HG03354 (cell line): ENCODE measurements around the gene SLC2A13.
"Not testable (repeated sequence)": the region's sequence is repeated elsewhere in the genome, so short reads cannot be mapped to it uniquely, and the experiment has no call there.

Experiments used
- ATAC-seq: cut with Tn5 transposase; IDR thresholded peaks from one replicate; pipeline ENCODE4 v1.9.1; 2021; ENCODE audit warnings: mild to moderate bottlenecking; ENCODE audit not compliant: unreplicated experiment, poor library complexity, severe bottlenecking

Gene SLC2A13

GRCh38 chr12:39835517-39836489 is 270.1 kb downstream of the SLC2A13 start:
- ATAC-seq, result peak; percentile 80

GRCh38 chr12:39831587-39832315 is 274.1 kb downstream of the SLC2A13 start:
- no peak for ATAC-seq

GRCh38 chr12:39830852-39831520 is 274.9 kb downstream of the SLC2A13 start:
- no peak for ATAC-seq

GRCh38 chr12:39830171-39830570 is 275.7 kb downstream of the SLC2A13 start:
- ATAC-seq, result no peak

- no peak for ATAC-seq
These were observed 281.2 kb downstream of the SLC2A13 start for GRCh38 chr12:39824505-39825212.

GRCh38 chr12:39816671-39817185 is 289.2 kb downstream of the SLC2A13 start:
- ATAC-seq, result no peak

- ATAC-seq, result no peak
These were observed 290.1 kb downstream of the SLC2A13 start for GRCh38 chr12:39815746-39816145.

GRCh38 chr12:39814626-39815025 is 291.3 kb downstream of the SLC2A13 start:
- ATAC-seq, result no peak

GRCh38 chr12:39813776-39814175 is 292.1 kb downstream of the SLC2A13 start:
- no peak for ATAC-seq

- not testable (repeated sequence) for ATAC-seq
These were observed 293.4 kb downstream of the SLC2A13 start for GRCh38 chr12:39812456-39812855.

GRCh38 chr12:39807043-39807442 is 298.8 kb downstream of the SLC2A13 start:
- ATAC-seq, result peak; percentile 88

GRCh38 chr12:39805651-39806050 is 300.2 kb downstream of the SLC2A13 start:
- no peak for ATAC-seq

- ATAC-seq, result no peak
These were observed 301.0 kb downstream of the SLC2A13 start for GRCh38 chr12:39804898-39805297.

GRCh38 chr12:39804479-39804878 is 301.4 kb downstream of the SLC2A13 start:
- ATAC-seq, result no peak

- no peak for ATAC-seq
These were observed 302.7 kb downstream of the SLC2A13 start for GRCh38 chr12:39803151-39803550.

- no peak for ATAC-seq
These were observed 306.9 kb downstream of the SLC2A13 start for GRCh38 chr12:39798977-39799376.

- ATAC-seq, result no peak
These were observed 307.5 kb downstream of the SLC2A13 start for GRCh38 chr12:39798429-39798828.

- no peak for ATAC-seq
These were observed 310.4 kb downstream of the SLC2A13 start for GRCh38 chr12:39795481-39795880.

GRCh38 chr12:39792938-39793337 is 312.9 kb downstream of the SLC2A13 start:
- ATAC-seq, result no peak
